K562 (cell line): ENCODE data around the gene SENP1. TPM values are rescaled to one million over a fixed set of nuclear protein-coding genes. Genes with fewer than 3 reads are reported as not detected.
A peak's percentile ranks its signal among the peaks of the same experiment; 100 is the strongest.

Source experiments
- BHLHE40 ChIP-seq: IDR thresholded peaks from 2 replicates; pipeline ENCODE4 v1.6.1; 2011; ENCODE audit warnings: low read length, improper control_type of control experiment
- CHD4 ChIP-seq: fragments of 200-600 bp; sonication (generic); IDR thresholded peaks from 3 replicates; pipeline ENCODE4 v1.6.1; 2012; ENCODE audit warnings: low read depth, mild to moderate bottlenecking, mixed read lengths, low read length, inconsistent platforms; ENCODE audit not compliant: insufficient read depth, insufficient replicate concordance, poor library complexity, severe bottlenecking
- E2F8 ChIP-seq: fragments of 450-650 bp; IDR thresholded peaks from 2 replicates; pipeline ENCODE4 v1.7.1; 2018; ENCODE audit warnings: mild to moderate bottlenecking, low read depth; ENCODE audit not compliant: partially characterized antibody
- EGR1 ChIP-seq: fragments of 450-650 bp; conservative IDR thresholded peaks from 2 replicates; pipeline ENCODE4 v1.6.1; 2017; ENCODE audit warnings: mild to moderate bottlenecking
- EHMT2 ChIP-seq: fragments of 450-650 bp; IDR thresholded peaks from 2 replicates; pipeline ENCODE4 v1.6.1; 2018; ENCODE audit warnings: antibody characterized with exemption
- HCFC1 ChIP-seq: IDR thresholded peaks from 2 replicates; pipeline ENCODE4 v1.6.1; 2012; ENCODE audit warnings: low read depth, low read length, improper control_type of control experiment
- MAFF ChIP-seq: IDR thresholded peaks from 2 replicates; pipeline ENCODE4 v1.6.1; 2012; ENCODE audit warnings: low read length, improper control_type of control experiment
- RAD21 ChIP-seq, 2 experiments: fragments of 250-450 bp in 1 of 2; fragments of 450-650 bp in 1 of 2; sonication (Bioruptor Pico) in 1 of 2; formaldehyde crosslinking in 1 of 2; IDR thresholded peaks in 1 of 2; conservative IDR thresholded peaks in 1 of 2; 2 replicates each; pipeline versions ENCODE4 v1.4.0 to v1.8.0; 2020 to 2022; ENCODE audit warnings: mild to moderate bottlenecking in 2 of 2, moderate library complexity in 1 of 2
- SOX6 ChIP-seq: fragments of 450-650 bp; IDR thresholded peaks from 2 replicates; pipeline ENCODE4 v1.6.1; 2014; ENCODE audit warnings: mild to moderate bottlenecking
- TAF1 ChIP-seq: IDR thresholded peaks from 2 replicates; pipeline ENCODE4 v1.6.1; 2011; ENCODE audit warnings: mild to moderate bottlenecking, low read length, moderate library complexity; ENCODE audit not compliant: insufficient read depth, control insufficient read depth, severe bottlenecking; ENCODE audit errors: extremely low read depth
- TEAD4 ChIP-seq, 2 experiments: sonication (generic) in 1 of 2; formaldehyde crosslinking in 1 of 2; IDR thresholded peaks; 2 replicates each; pipeline versions ENCODE4 v1.6.1 to v1.8.0; 2012 to 2022; ENCODE audit warnings: borderline replicate concordance in 1 of 2, inconsistent platforms in 1 of 2, low read length in 1 of 2, mild to moderate bottlenecking in 1 of 2, missing genetic modification reagents in 1 of 2
- TOE1 ChIP-seq, 2 experiments: fragments of 450-650 bp in 1 of 2; sonication (generic) in 1 of 2; formaldehyde crosslinking in 1 of 2; IDR thresholded peaks; 2 replicates each; pipeline versions ENCODE4 v1.7.1 to v1.8.0; 2016 to 2022; ENCODE audit warnings: borderline replicate concordance in 2 of 2, mild to moderate bottlenecking in 2 of 2, antibody characterized with exemption in 1 of 2, inconsistent platforms in 1 of 2, low read depth in 1 of 2, missing genetic modification reagents in 1 of 2, moderate library complexity in 1 of 2
- ZNF217 ChIP-seq: sonication (generic); formaldehyde crosslinking; IDR thresholded peaks from 2 replicates; pipeline ENCODE4 v1.8.0; 2022; ENCODE audit warnings: mild to moderate bottlenecking, missing genetic modification reagents
- ZNF253 ChIP-seq: fragments of 250-450 bp; sonication (Bioruptor Pico); conservative IDR thresholded peaks from 2 replicates; pipeline ENCODE4 v1.6.1; 2021; ENCODE audit warnings: mild to moderate bottlenecking
- ZNF707 ChIP-seq: fragments of 250-450 bp; sonication (Bioruptor Pico); conservative IDR thresholded peaks from 2 replicates; pipeline ENCODE4 v1.8.0; 2022; ENCODE audit warnings: inconsistent platforms, mild to moderate bottlenecking, moderate library complexity
- ZNF764 ChIP-seq: fragments of 250-450 bp; sonication (Bioruptor Pico); IDR thresholded peaks from 2 replicates; pipeline ENCODE4 v1.4.0; 2020; ENCODE audit warnings: low read depth, mild to moderate bottlenecking, moderate library complexity
- ZNF766 ChIP-seq: fragments of 200-800 bp; sonication (Bioruptor generic); conservative IDR thresholded peaks from 2 replicates; pipeline ENCODE4 v1.6.1; 2016; ENCODE audit warnings: missing genetic modification characterization, missing compliant biosample characterization
- polyA plus RNA-seq, 8 experiments: library from polyadenylated mRNA; depleted of rRNA in 4 of 8; stranded (reverse) in 5 of 8; unstranded in 3 of 8; fragments of >200 nt; fragmentation: Nextera tagmentation in 2 of 8; fragmentation: Illumina TruSeq in 1 of 8; extraction: Ambion mirVana in 2 of 8; extraction: Trizol in 1 of 8; gene quantifications; 2 replicates each; pipeline versions ENCODE4 v1.2.1 to v1.2.3, GENCODE V29; 2011 to 2014; ENCODE audit warnings: inconsistent platforms in 1 of 8, missing spikeins in 1 of 8
- total RNA-seq, 7 experiments: library from RNA; depleted of rRNA in 6 of 7; stranded (reverse); fragments of >200 nt in 6 of 7; fragmentation: Illumina TruSeq in 2 of 7; extraction: Trizol in 2 of 7; gene quantifications; 2 replicates each; pipeline versions ENCODE4 v1.2.1 to v1.2.3, GENCODE V29; 2011 to 2021; ENCODE audit warnings: low replicate concordance in 1 of 7
- TF ChIP-seq, protein P1 (sequence below): sonication (generic); formaldehyde crosslinking; IDR thresholded peaks from 2 replicates; pipeline ENCODE4 v1.8.0; 2022; ENCODE audit warnings: mild to moderate bottlenecking, missing genetic modification reagents
- TF ChIP-seq, protein P2 (sequence below): fragments of 450-650 bp; IDR thresholded peaks from 2 replicates; pipeline ENCODE4 v1.6.1; 2017; ENCODE audit warnings: mild to moderate bottlenecking, moderate library complexity
- TF ChIP-seq, protein P3 (sequence below): sonication (generic); formaldehyde crosslinking; IDR thresholded peaks from 2 replicates; pipeline ENCODE4 v1.8.1; 2023; ENCODE audit warnings: mild to moderate bottlenecking, missing genetic modification reagents

Gene SENP1
- total and polyA plus RNA-seq, 9 of the 15 experiments (the other 6 are each of a cell fraction or from before 2014, with no cell fraction given): 15.5 to 59.0 (median 36.3) TPM

- no peak for TF ChIP-seq ZNF217
- TF ChIP-seq MAFF: no peak
- no peak for TF ChIP-seq CHD4
- TF ChIP-seq, protein P1, sequence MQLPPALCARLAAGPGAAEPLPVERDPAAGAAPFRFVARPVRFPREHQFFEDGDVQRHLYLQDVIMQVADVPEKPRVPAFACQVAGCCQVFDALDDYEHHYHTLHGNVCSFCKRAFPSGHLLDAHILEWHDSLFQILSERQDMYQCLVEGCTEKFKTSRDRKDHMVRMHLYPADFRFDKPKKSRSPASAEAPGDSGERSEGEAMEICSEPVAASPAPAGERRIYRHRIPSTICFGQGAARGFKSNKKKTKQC: peak; percentile 65
- peak; percentile 87 for TF ChIP-seq TAF1
- TF ChIP-seq, protein P2, sequence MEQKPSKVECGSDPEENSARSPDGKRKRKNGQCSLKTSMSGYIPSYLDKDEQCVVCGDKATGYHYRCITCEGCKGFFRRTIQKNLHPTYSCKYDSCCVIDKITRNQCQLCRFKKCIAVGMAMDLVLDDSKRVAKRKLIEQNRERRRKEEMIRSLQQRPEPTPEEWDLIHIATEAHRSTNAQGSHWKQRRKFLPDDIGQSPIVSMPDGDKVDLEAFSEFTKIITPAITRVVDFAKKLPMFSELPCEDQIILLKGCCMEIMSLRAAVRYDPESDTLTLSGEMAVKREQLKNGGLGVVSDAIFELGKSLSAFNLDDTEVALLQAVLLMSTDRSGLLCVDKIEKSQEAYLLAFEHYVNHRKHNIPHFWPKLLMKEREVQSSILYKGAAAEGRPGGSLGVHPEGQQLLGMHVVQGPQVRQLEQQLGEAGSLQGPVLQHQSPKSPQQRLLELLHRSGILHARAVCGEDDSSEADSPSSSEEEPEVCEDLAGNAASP: no peak
- 0 out of 4 replicates have a peak, but pooled peaks of 1 of the 2 experiments have one; percentile 13 for TF ChIP-seq RAD21 (CRISPR knock-in tag; conservative IDR thresholded peaks at IDR 0.05 in 1 of 2, IDR thresholded peaks at IDR 0.05 in 1 of 2)
- no peak for TF ChIP-seq ZNF253 (CRISPR knock-in tag)
- peak; percentile 94 for TF ChIP-seq E2F8
- 0 out of 2 replicates have a peak, but pooled peaks have one; percentile 29 for TF ChIP-seq EGR1
- TF ChIP-seq SOX6: peak; percentile 38; the same call in 1 of the 2 replicates
- TF ChIP-seq, protein P3, sequence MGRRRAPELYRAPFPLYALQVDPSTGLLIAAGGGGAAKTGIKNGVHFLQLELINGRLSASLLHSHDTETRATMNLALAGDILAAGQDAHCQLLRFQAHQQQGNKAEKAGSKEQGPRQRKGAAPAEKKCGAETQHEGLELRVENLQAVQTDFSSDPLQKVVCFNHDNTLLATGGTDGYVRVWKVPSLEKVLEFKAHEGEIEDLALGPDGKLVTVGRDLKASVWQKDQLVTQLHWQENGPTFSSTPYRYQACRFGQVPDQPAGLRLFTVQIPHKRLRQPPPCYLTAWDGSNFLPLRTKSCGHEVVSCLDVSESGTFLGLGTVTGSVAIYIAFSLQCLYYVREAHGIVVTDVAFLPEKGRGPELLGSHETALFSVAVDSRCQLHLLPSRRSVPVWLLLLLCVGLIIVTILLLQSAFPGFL (CRISPR knock-in tag): 0 out of 2 replicates have a peak, but pooled peaks have one; percentile 68
- TF ChIP-seq HCFC1: peak; percentile 73
- TF ChIP-seq ZNF766 (CRISPR knock-in tag): 0 out of 2 replicates have a peak, but pooled peaks have one; percentile 50
- peak; percentile 83 for TF ChIP-seq TOE1 (IDR thresholded peaks at IDR 0.05; ENCODE audit: borderline replicate concordance)
- TF ChIP-seq TOE1 (CRISPR knock-in tag; IDR thresholded peaks at IDR 0.05; ENCODE audit: borderline replicate concordance, low read depth): no peak
- no peak for TF ChIP-seq TEAD4 (IDR thresholded peaks at IDR 0.05; ENCODE audit: low read length)
- TF ChIP-seq TEAD4 (CRISPR knock-in tag; IDR thresholded peaks at IDR 0.05; ENCODE audit: borderline replicate concordance): no peak
- no peak for TF ChIP-seq ZNF764 (CRISPR knock-in tag)
- TF ChIP-seq ZNF707 (CRISPR knock-in tag): no peak
- TF ChIP-seq BHLHE40: no peak
- TF ChIP-seq EHMT2: peak; percentile 85; the same call in 1 of the 2 replicates
Measured at GRCh38 chr12:48105867-48106680, at the start of gene SENP1 (continued).
